Measurements from ENCODE around the gene SHKBP1.

- TF ChIP-seq EZH2 (IDR thresholded peaks at IDR 0.05; ENCODE audit: insufficient read depth, poor library complexity, severe bottlenecking) (no peak), EZH2phosphoT487 (IDR thresholded peaks at IDR 0.05; ENCODE audit: insufficient read depth, low read depth) (no peak)
These were observed 32.3 kb downstream of the SHKBP1 start for GRCh38 chr19:40608957-40609356.

Data from GM23248 (cell line).